HG03045 (cell line): ENCODE measurements around the gene PLCL2.

Source experiments
- ATAC-seq: cut with Tn5 transposase; IDR thresholded peaks from one replicate; pipeline ENCODE4 v1.9.1; 2021; ENCODE audit warnings: mild to moderate bottlenecking, moderate library complexity; ENCODE audit not compliant: unreplicated experiment

PLCL2 gene

DNA sequence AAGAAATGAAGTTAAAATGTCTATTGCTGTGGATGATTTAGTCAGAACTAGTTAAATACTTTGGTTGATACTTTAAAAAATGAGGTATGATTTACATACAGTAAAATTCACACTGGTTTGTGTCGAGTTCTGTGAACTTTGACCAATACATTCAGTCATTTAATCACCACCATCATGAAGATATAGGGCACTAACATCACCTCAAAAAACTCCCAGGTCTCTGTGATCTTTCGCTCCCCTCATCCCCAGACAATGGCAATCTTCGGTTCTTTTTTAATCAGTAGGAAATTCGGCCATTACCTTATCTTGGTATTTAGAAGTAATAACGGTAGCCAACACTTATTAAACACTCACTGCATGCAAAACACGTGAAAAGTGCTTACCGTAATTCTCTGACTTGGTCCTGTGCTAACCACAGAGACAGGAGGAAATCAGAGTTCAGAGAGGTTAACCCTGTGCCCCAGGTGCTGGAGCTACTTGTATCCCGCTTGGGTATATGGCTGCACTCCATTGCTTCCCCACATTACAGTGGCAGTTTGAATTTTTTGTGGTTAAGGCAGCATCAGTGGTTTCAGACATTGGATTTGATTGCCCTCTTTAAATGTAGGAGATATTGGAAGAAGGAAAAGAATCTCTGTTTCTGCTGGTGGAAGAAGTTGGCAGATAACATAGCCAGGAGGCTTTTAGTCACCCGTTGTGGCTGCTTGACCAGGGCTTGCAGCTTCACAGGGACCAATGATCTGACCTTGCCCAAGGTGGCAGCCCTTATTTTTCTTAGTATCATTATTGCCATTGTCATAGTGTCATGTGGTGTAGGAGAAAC, 4.2 kb downstream of the PLCL2 start:
- ATAC-seq = peak; percentile 48

DNA sequence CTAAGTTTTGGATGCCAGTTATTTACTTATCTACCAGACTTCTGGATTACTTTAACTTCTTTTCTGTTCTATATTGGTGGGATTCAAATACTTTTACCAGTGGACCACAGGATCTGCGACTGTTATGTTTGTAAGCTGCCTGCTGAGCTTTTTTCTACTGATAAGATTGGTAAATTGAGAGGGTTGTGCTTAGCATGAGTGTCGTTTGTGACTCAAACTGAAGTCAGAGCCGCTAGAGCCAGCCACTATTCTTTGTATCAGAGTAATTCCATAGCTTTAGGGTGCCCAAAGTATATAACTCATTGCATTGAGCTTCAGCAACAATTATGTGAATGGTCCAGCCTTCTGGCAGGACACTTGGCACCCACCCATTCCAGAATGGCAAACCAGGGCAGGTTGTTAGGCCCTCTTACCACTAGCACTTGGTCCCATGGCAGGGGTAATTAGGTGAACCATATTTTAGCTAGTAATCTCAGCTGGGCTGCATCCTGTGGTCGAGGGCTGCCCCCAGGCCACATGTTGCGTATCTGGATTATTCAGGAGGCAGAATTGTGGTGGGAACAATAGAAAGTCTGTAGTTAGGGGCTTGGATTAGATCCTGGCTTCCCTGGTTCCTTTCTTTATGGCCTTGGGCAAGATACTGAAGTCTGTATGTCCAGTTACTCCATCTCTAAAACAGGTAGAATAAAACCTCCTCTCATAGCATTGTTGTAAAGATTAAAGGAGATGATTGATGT, 6.0 kb downstream of the PLCL2 start:
- ATAC-seq = no peak

DNA sequence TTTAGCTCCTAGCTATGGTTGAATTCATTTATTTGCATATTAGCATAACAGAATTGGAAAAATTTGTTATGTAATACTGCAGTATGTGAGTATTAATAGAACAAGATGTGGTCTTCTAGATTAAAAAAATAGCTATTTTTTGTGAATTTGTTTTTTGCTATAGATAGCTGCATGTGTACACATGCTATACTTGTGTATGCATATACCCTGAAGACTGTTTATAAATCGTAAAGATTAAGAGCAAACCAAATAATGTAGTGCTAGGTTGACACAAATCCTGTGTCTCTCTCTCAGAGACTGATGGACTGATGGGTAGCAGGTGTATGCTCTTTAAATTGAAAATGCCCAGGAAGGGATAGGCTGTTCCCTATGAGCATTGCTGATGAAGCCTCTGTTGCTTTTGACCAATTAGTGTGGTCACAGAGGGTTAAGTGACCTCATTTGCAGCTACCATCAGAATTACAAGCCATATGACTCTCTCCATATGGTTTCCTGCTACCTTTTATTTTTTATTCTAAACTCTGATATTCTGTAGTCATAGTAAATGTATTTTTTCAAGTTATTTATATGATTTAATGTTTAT, 9.0 kb downstream of the PLCL2 start:
- ATAC-seq = no peak

DNA sequence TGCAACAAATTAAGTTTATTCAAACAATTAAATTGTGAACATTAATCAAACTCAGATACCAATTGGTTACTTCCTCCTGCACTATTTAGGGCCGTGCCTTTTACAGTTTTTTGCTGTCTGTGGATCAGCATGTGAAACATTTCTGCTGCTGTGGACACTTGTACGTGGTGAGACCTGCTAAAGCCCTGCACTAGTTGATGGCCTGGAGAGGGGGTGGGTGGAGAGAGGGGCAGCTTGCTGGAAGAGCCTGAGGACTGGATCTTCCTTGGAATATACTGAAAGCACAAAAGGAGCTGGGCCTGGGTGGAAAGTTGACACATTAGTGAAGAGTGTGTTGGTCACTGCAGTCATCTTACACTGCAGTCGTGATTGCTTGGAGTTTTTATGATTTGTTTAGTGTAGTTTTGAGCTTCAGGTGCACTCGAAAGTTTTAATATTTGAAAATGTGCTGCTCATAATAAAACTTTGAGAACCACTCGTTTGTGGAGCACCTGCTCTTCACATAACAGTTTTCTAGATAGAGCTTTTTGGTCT, 11.4 kb downstream of the PLCL2 start:
- no peak for ATAC-seq

DNA sequence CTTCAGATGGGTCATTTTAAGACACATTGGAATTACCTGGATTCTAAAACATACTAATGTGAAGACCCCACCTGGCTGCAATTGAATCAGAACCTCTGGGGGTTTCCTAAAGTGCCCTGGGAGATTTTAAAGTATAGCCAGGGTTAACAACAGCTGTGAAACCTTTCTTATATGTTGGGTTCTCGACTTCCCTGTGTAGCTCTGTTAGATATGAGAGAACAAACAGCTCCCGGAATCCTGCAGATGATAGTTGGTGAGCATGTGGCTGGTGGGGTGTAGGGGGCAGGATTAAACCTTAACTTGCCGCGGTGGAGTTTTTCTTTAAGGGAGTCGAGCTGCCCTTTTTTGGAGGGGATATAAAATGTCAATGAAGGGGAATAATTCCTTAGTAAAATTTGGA, 12.1 kb downstream of the PLCL2 start:
- ATAC-seq = no peak

DNA sequence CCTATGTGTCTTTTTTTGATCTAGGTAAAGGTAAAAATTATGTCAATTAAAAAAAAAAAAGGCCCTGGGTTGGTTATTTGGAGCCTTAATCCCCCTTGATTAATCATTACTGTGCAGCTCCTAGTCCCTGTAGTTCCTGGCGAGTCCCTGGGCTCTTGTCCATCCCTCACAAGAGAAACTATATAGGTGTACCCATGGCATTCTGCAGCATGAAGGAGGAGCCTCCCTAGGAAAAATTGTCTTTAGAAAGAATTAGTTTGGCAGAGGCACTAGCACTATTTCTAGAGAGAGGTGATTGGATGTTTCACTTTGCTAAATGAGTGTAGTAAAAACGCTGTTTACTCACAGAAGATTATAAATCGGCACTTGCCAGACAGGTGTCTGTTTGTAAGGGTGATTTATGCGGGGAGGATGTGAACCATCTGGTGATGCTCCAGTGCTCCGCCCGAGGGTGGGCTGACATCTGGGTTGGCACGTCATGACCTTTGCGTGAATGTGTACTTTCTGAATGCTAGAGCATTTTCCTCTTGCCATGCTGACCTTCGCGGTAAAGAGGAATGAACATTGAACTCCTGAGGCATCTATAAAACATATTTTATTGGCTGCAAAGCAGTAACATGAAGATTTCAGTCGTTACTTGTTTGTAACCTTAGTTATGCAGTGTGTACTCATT, 12.6 kb downstream of the PLCL2 start:
- no peak for ATAC-seq

DNA sequence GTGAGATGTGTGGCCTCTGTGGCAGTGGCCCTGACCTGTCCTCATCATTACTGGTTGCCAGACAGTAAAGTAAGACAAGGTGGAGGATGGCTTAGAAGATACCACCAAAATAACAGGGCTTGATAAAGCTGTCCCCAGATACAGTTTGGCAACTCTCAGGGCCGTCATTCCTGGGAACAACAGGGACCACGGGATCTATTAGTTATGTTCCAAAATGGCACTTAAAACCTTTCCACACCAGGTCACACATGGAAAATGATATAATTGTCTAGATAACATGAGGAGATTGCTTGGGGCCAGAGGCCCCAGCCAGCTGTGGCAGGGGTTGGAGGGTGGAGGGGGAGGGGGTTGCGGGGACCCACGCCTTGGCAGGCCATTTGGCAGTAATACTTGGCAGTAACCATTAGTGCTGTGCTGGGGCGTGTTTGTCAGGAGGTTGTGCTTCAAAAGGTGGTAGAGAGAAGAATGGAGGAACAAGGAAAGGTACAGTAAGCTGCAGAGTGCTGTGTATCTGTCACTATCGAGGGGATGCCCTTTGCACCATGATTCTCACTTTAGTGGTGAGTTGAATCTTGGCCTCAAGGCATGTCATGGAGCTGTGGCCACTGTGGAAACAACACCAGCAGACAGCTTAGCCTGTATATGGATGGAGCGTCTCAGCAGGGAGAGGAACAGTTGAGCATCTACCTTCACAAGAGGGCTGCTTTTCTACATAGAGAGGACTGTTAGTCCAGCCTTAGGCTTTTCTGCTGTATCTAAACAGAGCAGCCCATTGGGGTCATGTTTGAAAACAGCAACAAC, 14.0 kb downstream of the PLCL2 start:
- no peak for ATAC-seq

DNA sequence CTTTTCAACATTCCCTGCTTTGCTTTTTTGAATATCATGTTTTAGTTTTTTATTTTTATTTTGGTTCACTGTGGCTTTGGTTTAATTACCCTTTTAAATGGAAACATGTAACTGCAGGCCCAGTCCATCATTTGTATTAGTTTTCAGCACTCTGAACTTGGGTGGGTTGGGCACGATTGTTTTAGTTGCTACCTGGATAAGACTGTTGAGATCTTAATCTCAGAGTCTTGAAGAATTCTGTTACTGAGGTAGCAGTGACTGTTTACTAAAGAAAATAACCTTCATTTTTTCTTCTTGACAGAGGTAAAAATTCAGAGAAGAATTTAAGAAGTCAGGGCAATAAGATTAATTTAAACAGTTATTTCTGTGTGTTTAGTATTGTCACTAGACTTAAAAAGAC, 15.2 kb downstream of the PLCL2 start:
- ATAC-seq = no peak

DNA sequence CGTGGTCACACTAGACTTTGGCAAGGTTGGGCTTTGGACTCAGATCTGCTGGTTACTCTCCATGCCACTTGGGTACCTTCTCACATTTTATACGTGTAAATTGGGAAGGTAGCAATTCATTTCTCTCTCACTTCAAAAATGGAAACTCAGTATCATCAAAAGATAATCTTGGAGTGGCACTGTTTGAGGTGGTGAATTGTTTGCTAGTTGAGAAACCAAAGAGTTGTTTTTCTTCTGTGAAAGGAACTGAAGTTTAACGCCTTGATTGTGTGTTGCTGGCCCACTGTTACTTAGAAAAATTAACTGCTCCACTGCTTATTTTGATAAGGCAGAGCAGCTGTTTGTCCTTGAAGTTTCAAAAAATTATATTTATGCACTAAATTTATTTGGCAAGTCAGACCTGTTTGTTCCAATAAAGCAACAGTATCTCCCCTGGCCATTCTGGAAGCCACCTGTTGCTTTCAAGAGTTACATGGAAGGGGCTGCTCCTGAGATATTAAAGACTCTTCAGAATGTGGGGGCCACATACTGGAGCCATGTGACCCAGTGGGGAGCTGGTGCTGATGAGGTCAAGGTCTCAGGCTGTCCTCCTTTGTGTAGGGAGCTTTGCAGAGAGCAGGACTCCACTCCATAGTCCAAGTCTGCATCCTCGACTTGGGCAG, 16.2 kb downstream of the PLCL2 start:
- ATAC-seq = no peak

DNA sequence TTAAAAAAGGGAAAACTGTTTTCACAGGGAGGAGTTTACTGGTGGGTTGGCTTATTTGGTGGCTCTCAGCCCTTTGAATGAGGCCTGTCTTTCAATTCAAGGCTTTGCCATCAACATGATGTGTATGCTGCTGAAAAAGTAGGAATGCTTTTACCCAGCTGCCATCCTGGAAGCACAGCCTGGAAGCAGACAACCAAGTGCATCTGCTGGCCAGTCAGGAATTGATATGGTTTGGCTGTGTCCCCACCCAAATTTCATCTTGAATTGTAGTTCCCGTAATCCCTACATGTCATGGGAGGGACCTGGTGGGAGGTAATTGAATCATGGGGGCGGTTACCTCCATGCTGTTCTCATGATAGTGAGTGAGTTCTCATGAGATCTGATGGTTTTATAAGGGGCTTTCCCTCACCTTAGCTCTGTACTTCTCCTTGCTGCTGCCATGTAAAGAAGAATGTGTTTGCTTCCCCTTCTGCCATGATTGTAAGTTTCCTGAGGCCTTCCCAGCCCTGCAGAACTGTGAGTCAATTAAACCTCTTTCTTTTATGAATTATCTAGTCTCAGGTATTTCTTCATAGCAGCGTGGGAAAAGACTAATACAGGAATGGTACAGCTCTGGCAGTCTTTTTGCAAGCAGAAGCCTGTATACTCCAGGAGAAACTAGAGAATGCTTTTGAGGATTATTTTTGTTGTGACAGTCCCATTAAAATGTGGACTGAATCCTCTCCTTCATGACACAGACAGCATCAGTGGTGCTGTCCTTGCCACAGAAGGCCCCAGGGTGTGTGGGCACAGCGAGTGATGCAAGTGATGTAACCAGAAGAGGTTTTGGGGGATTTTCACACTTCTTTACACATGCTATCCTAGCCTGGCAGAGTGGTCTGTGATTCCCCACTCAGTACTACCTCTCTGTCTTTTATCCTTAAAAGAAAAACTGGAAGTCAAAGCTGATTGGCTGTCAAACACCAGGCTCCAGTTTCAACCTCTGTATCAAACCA, 20.0 kb downstream of the PLCL2 start:
- no peak for ATAC-seq

DNA sequence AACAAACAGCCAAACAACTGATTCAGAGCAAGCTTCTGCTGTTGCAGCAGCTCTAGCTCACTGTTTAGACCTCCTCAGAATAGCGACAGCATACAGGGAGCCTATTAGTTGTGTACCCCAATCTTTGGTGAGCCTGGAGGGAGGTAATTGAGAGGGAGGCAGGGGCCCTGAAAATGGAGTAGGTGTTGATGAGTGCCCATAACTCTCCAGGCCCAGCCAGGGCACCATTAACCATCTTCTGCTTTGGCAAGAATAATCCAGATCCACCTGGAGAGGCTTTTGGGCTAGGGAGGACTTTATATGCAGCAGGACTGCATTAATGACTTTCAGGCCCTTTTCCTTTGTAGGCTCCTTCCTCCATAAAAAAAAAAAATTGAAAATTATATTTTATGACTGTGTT, 20.9 kb downstream of the PLCL2 start:
- no peak for ATAC-seq

DNA sequence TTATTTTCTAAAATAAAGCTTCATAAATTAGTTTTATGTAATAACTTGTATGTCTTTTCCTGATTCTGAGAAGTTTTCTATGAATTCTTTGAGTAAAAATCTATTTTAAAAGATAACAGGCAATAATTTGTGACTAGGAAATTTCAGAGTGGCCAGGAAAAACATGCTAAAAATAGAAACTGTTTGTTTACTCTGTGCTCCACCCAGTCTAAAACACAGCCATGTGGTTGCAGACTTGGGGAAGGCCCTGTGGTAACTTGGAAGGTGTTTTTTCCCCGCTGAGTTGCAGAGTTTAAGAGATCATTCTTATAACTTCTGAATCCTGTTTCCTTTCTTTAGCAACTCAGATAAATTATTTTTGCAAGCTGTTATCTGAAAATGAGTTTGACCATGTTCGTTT, 21.9 kb downstream of the PLCL2 start:
- ATAC-seq = no peak

DNA sequence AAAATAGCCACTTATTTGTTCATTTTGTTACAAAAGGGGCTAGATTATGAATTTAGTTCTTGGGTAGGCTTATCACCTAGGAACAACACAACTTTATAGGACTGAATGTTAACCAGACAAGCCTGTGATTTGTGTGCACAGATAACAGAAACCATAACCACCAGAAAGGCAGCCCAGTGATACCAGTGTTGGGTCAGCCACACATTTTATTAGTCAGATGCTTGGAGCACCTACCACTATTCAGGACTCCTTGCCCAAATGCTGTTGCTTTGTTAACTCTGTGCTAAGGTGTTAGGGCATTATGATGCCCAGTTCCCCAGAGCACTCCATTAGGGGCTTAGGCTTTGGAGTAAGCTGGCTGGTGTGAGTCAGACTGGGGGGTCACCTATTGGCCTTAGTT, 22.5 kb downstream of the PLCL2 start:
- no peak for ATAC-seq

DNA sequence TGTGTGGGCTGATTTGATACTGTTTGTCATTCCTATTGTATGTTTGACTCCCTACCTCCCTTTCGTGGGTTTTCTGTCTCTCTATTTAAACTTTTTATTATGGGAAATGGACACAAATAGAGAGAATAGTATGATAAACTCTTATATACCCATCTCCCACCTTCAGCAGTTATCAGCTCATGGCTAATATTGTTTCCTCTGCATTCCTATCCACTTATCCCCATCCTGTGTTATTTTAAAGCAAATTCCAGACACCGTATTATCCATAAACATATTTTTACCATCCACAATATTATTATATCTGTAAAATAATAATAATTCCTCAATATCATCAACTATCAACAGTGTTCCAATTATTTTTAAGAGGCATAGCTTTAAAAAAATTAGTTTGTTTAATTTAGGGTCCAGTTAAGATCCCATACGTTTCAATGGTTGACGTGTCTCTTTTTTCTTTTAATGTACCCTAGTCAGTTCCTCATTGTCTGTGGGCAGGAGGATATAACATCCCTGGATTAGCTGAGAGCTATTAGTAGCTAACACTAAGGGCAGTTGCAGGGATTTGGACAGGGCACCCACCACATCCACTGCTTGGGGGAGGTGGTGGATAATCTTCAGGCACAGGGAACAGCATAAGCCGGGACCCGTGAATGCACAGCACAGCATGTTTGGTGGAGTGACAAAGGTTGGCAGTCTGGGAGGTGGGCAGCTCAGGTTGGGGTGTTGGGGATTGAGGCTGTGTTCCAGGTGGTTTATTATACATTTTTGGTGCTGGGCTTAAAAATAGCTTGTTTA, 23.5 kb downstream of the PLCL2 start:
- ATAC-seq = no peak

DNA sequence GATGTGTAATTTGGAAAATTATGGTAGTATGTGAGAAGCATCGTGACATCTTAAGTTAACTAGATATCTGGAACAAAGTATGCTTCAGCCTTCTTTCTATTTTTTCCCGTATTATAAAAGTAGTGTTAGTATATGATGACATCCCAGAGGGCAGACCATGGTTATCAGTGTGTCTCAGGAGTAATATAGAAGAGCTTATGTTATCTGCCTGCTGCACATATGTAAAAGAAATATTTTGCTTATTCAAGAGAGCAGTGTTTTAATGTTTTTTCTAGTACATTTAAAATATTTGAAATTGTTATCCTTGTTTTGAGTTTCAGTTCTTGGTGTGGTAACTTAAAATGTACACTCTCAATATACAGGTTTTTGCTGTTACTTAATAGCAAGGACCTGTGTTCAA, 24.1 kb downstream of the PLCL2 start:
- no peak for ATAC-seq

DNA sequence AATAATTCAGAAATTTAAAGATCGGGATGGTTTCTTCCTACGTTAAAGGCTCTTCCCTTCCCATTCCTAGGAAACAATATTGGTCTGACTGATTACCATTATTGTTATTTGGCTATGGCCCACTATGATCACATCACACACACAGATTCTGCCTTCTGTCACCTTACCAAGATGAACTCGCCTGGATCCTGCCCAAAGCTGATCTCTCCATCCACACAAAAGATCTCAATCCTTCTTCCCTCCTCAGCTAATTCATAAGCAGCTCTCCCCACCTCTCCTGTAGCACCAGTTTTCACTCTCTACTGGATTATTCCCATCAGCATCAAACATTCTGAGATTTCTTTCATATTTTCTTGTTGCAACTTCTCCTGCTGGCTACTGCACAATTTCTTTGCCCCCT, 25.0 kb downstream of the PLCL2 start:
- no peak for ATAC-seq

DNA sequence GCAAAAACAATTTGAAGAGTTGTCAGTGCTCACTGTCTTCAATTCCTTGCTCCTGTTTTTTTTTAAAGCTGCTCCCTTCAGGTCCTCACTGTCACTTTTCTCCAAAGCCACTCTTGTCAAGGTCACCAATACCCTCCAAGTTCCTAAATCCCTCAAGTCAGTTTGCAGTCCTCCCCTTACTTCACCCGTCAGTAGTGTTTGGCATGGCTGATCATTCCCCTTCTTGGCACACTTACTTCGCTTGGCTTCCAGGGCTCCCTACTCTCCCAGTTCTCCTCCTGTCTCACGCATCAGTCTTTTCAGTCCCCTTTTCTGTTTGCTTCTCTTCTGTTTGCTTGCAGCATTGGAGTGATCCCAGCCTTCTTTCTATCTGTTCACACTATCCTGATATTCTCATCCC, 25.5 kb downstream of the PLCL2 start:
- no peak for ATAC-seq

DNA sequence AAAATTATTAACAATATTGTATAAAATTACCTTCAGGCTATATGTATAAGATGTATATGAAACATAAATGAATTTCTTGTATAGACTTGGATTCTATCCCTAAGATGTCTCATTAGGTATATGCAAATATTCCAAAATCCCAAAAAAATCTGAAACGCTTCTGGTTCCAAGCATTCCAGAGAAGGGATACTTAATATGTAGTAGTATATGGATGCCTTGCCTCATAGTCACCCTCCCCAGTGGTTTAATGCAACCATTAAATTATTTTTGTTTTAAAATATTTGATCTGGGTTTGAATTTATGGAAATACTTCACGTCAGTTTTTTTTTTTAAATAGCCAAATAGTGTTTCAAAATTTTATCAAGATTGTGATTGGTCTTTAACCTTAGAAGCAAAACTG, 27.2 kb downstream of the PLCL2 start:
- no peak for ATAC-seq
